T-helper 2 cell (primary cell): ENCODE measurements around the gene ILF2.

ENCODE experiments used
- DNase-seq, 5 experiments: peaks; one replicate each; pipeline versions ENCODE4 v3.0.0 to v3.0.0-alpha.2; 2012 to 2022

Gene ILF2

GRCh38 chr1:153627715-153628626, 42.8 kb downstream of the ILF2 start, which contains the start of gene S100A1:
Gene S100A1 (plus strand): TSS chr1:153628434. CDS start chr1:153630522, 2,088 bp downstream.
- DNase-seq: no peak

DNA sequence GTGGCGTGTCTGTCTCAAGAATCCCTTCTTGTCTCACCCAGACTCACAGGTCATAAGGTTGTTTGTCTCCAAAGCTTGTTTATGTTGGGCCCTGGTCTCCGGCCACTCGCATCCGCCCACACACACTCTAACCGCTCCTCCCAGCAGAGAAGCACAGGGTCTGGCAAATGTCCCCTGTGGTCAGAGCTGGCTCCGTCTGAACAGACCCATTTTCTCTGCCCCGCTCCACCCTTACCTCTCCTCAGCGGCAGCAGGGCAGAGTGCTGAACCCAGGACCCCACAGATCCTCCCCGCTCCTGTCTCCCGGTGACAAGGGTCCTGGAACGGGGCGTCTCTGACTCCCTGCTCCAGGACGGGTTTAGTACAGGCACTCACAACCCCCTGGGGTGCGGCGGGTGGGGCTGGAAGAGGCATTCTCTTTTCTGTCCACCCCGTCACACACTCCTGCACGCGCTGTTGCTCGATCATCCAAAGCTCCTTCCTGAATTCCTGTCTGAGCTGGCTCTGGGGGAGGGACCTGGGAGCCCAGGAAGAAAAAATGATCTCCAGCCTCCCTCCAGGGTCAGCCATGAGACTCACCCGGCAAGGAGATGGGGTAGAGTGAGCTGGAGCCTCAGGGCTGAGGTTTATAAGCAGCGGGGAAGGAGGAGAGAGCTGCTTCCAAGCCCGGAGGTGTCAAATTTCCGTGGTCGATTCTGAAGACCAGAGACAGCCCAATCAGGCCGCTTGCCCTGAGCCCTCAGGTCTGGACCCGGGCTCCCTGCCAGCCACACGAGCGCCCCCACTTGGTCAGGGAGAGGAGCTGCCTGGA, 43.7 kb downstream of the ILF2 start, which contains the start of gene S100A13:
Gene S100A13, minus strand, starts transcription at position 602 of the 811 bp plus-strand sequence. CDS start 1,033 bp downstream, outside the sequence.
- peak in 1 of 5 experiments; percentile 26 for DNase-seq

GRCh38 chr1:153626477-153626903, 44.3 kb downstream of the ILF2 start:
- no peak for DNase-seq

- DNase-seq: no peak
These were observed 45.7 kb downstream of the ILF2 start for GRCh38 chr1:153624965-153625611.

DNA sequence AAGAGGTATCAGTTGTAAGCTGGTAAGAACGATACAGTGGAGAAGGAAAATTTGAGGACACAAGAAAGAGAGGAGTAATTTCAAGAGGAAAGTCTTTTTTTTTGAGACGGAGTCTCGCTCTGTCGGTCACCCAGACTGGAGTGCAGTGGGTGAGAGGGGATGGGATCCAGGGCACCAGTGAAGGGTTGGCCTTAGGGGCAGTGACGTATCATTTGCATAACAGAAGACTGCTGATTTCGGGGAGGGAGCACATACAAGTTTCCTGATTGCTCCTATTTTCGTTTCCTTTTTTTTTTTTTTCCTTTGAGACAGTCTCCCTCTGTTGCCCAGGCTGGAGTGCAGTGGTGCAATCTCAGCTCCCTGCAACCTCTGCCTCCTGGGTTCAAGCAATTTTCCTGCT, 47.7 kb downstream of the ILF2 start:
- DNase-seq: no peak

- DNase-seq: no peak
These were observed 51.6 kb downstream of the ILF2 start for GRCh38 chr1:153619171-153619570.

GRCh38 chr1:153617663-153618062, 53.1 kb downstream of the ILF2 start:
- peak in 3 of 5 experiments; percentile 34 to 69 (median 47) for DNase-seq

DNA sequence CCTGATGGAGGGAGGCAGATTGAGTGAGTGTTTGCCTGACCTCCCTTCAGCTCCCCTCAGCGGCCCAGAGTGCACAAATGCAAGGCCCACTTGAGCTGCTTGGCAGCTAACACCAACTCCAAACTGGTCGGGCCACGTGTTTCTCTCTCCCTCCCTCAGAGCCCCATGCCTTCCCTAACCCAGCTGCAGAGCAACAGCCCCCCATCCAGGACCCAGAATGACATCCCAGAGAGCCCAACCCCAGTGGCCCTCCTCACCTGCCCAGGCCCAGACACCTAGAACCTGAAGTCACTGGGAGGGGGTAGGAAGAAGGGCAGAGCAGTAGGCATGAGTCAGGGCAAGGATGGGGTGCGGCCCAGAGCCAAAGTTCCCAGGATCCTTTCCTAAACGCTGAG, 53.9 kb downstream of the ILF2 start:
- no peak for DNase-seq

DNA sequence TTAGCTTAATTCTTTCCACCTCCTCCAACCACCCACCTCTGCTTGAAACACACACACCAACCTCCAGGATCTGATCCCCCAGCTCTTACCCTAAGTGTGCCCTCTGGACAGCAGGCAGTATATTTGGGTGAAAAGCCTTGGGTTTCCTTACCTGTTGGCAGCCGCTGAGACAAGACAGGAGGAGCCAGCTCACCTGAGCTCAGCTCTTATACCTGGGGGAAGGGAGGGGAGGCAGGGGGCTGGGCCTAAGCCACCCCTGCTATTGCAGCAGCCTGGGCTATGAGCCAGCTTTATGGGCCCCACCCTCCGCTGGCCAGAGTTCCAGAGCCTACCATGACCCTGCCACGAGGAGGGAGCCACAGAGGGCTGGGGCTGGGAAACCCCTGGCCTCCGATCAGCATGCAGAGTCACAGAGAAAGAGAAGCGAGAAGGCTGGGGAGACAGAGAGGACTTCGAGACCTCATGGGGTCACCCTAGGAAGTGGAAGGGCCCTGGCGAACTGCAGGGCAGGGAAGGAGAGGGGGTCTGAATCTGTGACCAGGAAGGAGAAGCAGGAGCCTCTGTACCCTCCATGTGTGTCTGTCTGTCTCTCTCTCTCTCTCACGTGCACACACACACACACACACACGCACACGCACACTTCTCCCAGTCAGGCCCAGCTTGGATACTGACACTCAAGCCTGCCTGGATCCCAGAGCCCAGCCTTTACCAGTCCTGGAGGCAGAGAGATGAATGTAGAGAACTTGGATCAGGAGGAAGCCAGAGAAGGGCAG, 54.5 kb downstream of the ILF2 start, which contains the start of gene S100A14:
Gene S100A14, minus strand, starts transcription at position 182 of the 773 bp plus-strand sequence. CDS start 467 bp downstream, outside the sequence.
- no peak for DNase-seq

DNA sequence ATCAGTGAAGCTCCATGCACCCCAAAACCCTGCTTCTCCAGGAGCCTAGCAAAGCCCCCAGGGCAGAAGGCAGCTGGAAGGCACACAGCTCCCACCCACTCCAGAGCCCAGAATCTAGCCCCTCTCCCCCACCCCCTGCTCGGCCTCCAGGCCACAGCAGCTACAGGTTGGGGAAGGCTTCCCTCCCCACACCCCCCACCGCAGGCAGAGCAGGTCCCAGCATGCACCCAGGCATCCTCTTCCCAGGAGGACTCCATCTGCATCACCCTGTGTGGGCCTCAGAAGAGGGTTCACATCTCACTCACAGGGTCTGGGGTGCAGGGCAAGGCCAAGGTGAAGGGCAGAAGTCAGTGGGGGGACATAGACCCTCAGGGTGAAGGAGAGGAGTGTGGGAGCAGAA, 55.4 kb downstream of the ILF2 start:
- no peak for DNase-seq

DNA sequence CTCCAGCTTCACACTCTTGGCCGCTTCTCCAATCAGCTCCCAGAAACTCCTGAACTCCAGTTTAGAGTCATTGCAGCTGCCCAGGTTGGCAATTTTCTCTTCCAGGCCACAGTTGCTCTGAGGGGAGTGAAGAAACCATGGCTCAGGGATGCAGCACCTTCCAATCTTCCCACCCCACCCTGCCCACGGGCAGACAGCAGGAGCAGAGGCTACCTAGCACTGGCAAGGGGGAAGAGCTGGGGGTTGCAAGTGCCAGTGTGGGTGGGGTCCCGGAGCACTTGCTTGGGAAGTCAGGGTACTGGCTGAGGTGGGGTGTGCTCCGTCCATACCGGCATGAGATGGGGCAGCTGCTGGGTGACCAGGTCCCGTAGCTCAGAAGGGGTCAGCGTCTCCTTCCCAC, 55.9 kb downstream of the ILF2 start:
- DNase-seq: no peak

GRCh38 chr1:153614189-153614900, 56.4 kb downstream of the ILF2 start:
- no peak for DNase-seq

DNA sequence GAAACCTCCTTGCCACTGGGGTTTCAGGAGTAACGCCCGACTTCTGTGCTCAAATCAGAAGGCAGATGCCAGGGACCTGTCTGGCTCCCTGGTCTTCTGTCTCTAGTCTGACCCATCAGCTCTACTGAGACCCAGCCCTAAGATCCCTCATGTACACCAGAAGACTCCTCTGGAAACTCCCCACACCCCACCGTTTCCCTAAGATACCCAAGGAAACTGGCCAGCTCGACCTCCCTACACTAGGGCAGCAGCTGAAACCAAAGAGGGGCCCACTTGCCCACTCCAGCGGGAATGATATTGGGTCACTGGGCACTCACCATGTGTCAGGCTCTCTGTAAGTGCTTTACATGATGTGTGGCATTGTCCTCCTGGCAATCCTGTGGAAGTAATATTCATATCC, 57.4 kb downstream of the ILF2 start:
- no peak for DNase-seq

GRCh38 chr1:153612755-153613331, 58.0 kb downstream of the ILF2 start, which contains the start of gene S100A16:
Gene S100A16 (minus strand): TSS chr1:153613137. CDS start chr1:153608151, 4,986 bp downstream.
- no peak for DNase-seq

GRCh38 chr1:153612111-153612754, 58.6 kb downstream of the ILF2 start:
- no peak for DNase-seq
